DND-41 (cell line): ENCODE results near the gene KRT83.
"Not testable (repeated sequence)": the region's sequence is repeated elsewhere in the genome, so short reads cannot be mapped to it uniquely, and the experiment has no call there.

Experiments used
- CTCF ChIP-seq: IDR thresholded peaks from 2 replicates; pipeline ENCODE4 v1.5.1; 2012; ENCODE audit warnings: borderline replicate concordance, low read length, moderate library complexity, mild to moderate bottlenecking; ENCODE audit not compliant: poor library complexity, severe bottlenecking; ENCODE audit errors: extremely low read depth
- EZH2 ChIP-seq: IDR thresholded peaks from 3 replicates; pipeline ENCODE4 v1.6.1; 2012; ENCODE audit warnings: borderline replicate concordance, low read depth, mild to moderate bottlenecking, moderate library complexity, low read length, inconsistent platforms; ENCODE audit not compliant: severe bottlenecking

GRCh38 chr12:52290483-52291134 is 30.6 kb downstream of the KRT83 start:
- not testable (repeated sequence) for TF ChIP-seq CTCF, EZH2
